ENCODE measurements around the gene SP100.

DNA sequence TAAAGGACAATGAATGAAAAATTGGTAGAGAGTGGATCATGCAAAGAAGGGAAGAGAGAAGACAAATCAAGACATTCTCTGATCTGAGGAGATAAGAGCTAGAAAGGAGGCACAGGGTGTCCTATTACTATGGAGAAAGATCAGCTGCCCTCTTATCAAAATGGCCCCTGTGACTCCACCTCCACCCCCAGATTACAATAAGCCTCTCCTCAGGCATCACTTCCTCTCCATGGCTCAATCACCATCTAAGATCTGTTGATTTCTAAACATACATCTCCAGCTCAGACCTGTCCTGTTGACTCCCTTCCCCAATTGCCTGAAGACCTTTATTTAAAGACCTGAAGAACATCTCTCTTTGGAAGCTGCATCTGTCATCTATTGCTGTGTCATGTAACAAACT is 43.2 kb downstream of the SP100 start:
- no peak for TF ChIP-seq FOXM1 (CRISPR knock-in tag; IDR thresholded peaks at IDR 0.05)
- no peak for TF ChIP-seq ZNF263 (CRISPR knock-in tag; IDR thresholded peaks at IDR 0.05)
- TF ChIP-seq ELF1 (CRISPR knock-in tag; IDR thresholded peaks at IDR 0.05), result no peak

All from HepG2 (cell line).